Spleen (tissue), 11 donors: ENCODE measurements around the gene LPCAT3. TPM values are rescaled to one million over a fixed set of nuclear protein-coding genes. Genes with fewer than 3 reads are reported as not detected.

ENCODE experiments used
- DNase-seq: peaks from one replicate; pipeline ENCODE4 v3.0.0-alpha.2; 2020
- H3K27ac ChIP-seq, 8 donors: fragments of 200-600 bp; sonication (generic) in 7 of 8; 1 replicate in 4 of 8; 2 replicates in 4 of 8; pipeline versions ENCODE4 v1.5.0 to v1.8.0; 2016 to 2021; ENCODE audit warnings: inconsistent platforms in 4 of 8, mild to moderate bottlenecking in 4 of 8, moderate library complexity in 1 of 8
- H3K27me3 ChIP-seq, 7 donors: fragments of 200-600 bp; sonication (generic) in 6 of 7; replicated peaks in 1 of 7; 1 replicate in 4 of 7; 2 replicates in 3 of 7; pipeline versions ENCODE4 v1.5.0 to v1.8.0; 2016 to 2021; ENCODE audit warnings: inconsistent platforms in 3 of 7, mild to moderate bottlenecking in 1 of 7
- H3K36me3 ChIP-seq, 6 donors: fragments of 200-600 bp; sonication (generic) in 5 of 6; 1 replicate in 4 of 6; 2 replicates in 2 of 6; pipeline versions ENCODE4 v1.5.0 to v1.8.0; 2016 to 2021; ENCODE audit warnings: inconsistent platforms in 2 of 6
- H3K4me1 ChIP-seq, 6 donors: fragments of 200-600 bp; sonication (generic) in 5 of 6; 1 replicate in 3 of 6; 2 replicates in 3 of 6; pipeline versions ENCODE4 v1.5.0 to v1.8.0; 2016 to 2021; ENCODE audit warnings: inconsistent platforms in 3 of 6
- H3K4me3 ChIP-seq, 8 donors: fragments of 200-600 bp; sonication (generic) in 7 of 8; 1 replicate in 4 of 8; 2 replicates in 4 of 8; pipeline versions ENCODE4 v1.5.0 to v1.8.0; 2016 to 2021; ENCODE audit warnings: inconsistent platforms in 4 of 8, mild to moderate bottlenecking in 4 of 8, moderate library complexity in 2 of 8
- H3K9me3 ChIP-seq, 8 donors: fragments of 200-600 bp; sonication (generic) in 7 of 8; 1 replicate in 4 of 8; 2 replicates in 4 of 8; pipeline versions ENCODE4 v1.5.0 to v1.8.0; 2016 to 2021; ENCODE audit warnings: inconsistent platforms in 4 of 8
- POLR2A ChIP-seq, 3 donors: fragments of 450-650 bp; IDR thresholded peaks; one replicate each; pipeline ENCODE4 v1.5.1; 2017; ENCODE audit warnings: antibody characterized with exemption in 3 of 3, mild to moderate bottlenecking in 1 of 3
- POLR2AphosphoS5 ChIP-seq, 3 donors: sonication (generic); formaldehyde crosslinking; IDR thresholded peaks; one replicate each; pipeline ENCODE4 v1.5.1; 2017; ENCODE audit warnings: antibody characterized with exemption in 3 of 3
- WGBS, 5 donors: extraction: QIAGEN DNeasy Blood & Tissue Kit in 3 of 5; methylation state at CpG; one replicate each; pipeline versions ENCODE4 v1.1.5 to v1.1.7; 2013 to 2018; 5-methylcytosine and 5-hydroxymethylcytosine counted together
- intact Hi-C: fragments of 100-400 bp; cut with DNase I; formaldehyde crosslinking; loops from one replicate; pipeline ENCODE4 v1.15.0; 2023; ENCODE audit warnings: low total_unique reads
- polyA plus RNA-seq, 3 donors: library from polyadenylated mRNA; stranded (reverse); fragments of 200-250 nt; gene quantifications; one replicate each; pipeline ENCODE4 v1.2.1, GENCODE V29; 2013
- total RNA-seq, 7 donors: library from RNA; depleted of rRNA in 3 of 7; stranded (reverse); fragments of >200 nt in 3 of 7; fragmentation: NEBNext Ultra II Directional in 4 of 7; extraction: Animal tissue kit (Norgen Biotek cat#: 25700) in 4 of 7; gene quantifications; one replicate each; pipeline versions ENCODE4 v1.1.0 to v1.2.1, GENCODE V29; 2016 to 2021
- TF ChIP-seq, protein P1 (sequence below), 11 experiments: fragments of 200-600 bp in 7 of 11; fragments of 450-650 bp in 4 of 11; sonication (generic) in 4 of 11; IDR thresholded peaks in 8 of 11; conservative IDR thresholded peaks in 3 of 11; 1 replicate in 7 of 11; 2 replicates in 4 of 11; pipeline versions ENCODE4 v1.4.0 to v1.8.0; 2016 to 2021; ENCODE audit warnings: antibody characterized with exemption in 11 of 11, inconsistent platforms in 4 of 11, mild to moderate bottlenecking in 1 of 11
- donor health status: healthy with polysubstance abuse.
- donor health status: DM: no; HTN: no; CAD: no; lungs with moderate emphysema.
- donor health status: DM: no; HTN: no; CAD: no.
- donor health status: Bipolar disorder and iron deficiency.
- donor health status: healthy.
- donor health status: DM: no; HTN: no; CAD: no.
- donor health status: DM: yes; HTN: yes; CAD: no.

The LPCAT3 gene
- total and polyA plus RNA-seq, 10 donors: 9.7 to 52.5 (median 36.9) TPM

DNA sequence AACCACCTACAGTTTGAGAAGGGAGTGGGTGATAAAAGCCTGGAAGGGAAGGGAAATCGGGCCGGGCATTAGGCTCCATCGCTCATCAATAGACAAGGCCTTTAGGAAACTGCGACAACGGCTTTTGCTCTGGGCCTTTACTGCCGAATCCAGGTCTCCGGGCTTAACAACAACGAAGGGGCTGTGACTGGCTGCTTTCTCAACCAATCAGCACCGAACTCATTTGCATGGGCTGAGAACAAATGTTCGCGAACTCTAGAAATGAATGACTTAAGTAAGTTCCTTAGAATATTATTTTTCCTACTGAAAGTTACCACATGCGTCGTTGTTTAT, 74.9 kb downstream of the LPCAT3 start:
- peaks cover 0 to 30% (median 4%) of the 10 kb centered on the region in 6 donors for H3K36me3 ChIP-seq
- WGBS, 5 donors: 1 to 2% (median 1%) methylated on average over 13 of the region's 13 CpGs
- H3K4me3 ChIP-seq: peak overlapping the region in 6 of 8 donors; percentile 62 to 81 (median 74)
- intact Hi-C loops: loop anchor here (10.0 kb wide), 1 partner anchor 171 kb away; no protein-coding TSS in a partner anchor
- no peaks in the 10 kb centered on the region for H3K27me3 ChIP-seq
- H3K9me3 ChIP-seq: no peaks in the 10 kb centered on the region
- H3K4me1 ChIP-seq: peaks cover 42 to 80% (median 68%) of the 10 kb centered on the region in 6 donors
- DNase-seq: peak; percentile 92
- TF ChIP-seq POLR2A (IDR thresholded peaks at IDR 0.05) (no peak), POLR2AphosphoS5 (IDR thresholded peaks at IDR 0.05) (no peak)
- TF ChIP-seq, protein P1, sequence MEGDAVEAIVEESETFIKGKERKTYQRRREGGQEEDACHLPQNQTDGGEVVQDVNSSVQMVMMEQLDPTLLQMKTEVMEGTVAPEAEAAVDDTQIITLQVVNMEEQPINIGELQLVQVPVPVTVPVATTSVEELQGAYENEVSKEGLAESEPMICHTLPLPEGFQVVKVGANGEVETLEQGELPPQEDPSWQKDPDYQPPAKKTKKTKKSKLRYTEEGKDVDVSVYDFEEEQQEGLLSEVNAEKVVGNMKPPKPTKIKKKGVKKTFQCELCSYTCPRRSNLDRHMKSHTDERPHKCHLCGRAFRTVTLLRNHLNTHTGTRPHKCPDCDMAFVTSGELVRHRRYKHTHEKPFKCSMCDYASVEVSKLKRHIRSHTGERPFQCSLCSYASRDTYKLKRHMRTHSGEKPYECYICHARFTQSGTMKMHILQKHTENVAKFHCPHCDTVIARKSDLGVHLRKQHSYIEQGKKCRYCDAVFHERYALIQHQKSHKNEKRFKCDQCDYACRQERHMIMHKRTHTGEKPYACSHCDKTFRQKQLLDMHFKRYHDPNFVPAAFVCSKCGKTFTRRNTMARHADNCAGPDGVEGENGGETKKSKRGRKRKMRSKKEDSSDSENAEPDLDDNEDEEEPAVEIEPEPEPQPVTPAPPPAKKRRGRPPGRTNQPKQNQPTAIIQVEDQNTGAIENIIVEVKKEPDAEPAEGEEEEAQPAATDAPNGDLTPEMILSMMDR (IDR thresholded peaks at IDR 0.05 in 8 of 11, conservative IDR thresholded peaks at IDR 0.05 in 3 of 11): no peak
- H3K27ac ChIP-seq: peak overlapping the region; percentile 92 to 99 (median 96)

DNA sequence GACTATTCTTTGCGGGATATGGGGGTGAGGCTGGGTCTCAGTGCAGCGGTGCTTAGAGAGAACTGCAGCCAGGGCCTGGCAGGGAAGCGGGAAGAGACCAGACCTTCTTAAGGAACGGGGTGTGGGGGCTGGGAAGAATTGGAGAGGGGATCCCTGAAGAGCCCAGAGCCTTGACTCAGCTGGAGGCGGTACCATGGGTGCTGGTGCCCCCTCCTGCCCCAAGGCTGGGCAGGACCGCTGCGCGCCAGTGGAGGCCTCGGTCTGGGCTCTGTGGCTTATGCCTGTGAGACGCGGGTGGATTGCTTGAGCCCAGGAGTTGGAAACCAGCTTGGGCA, 76.0 kb downstream of the LPCAT3 start:
- TF ChIP-seq POLR2AphosphoS5 (IDR thresholded peaks at IDR 0.05) (peak in 1 of 3 donors; percentile 4), POLR2A (IDR thresholded peaks at IDR 0.05) (no peak)
- TF ChIP-seq, protein P1 (IDR thresholded peaks at IDR 0.05 in 8 of 11, conservative IDR thresholded peaks at IDR 0.05 in 3 of 11): no peak
- no peaks in the 10 kb centered on the region for H3K9me3 ChIP-seq
- H3K4me1 ChIP-seq: peaks cover 40 to 78% (median 66%) of the 10 kb centered on the region in 6 donors
- DNase-seq: peak; percentile 84
- WGBS, 5 donors: 84 to 90% (median 88%) methylated on average over 11 of the region's 11 CpGs
- intact Hi-C loops: loop anchor here (10.0 kb wide), 1 partner anchor 173 kb away; no protein-coding TSS in a partner anchor
- peaks cover 0 to 30% (median 4%) of the 10 kb centered on the region in 6 donors for H3K36me3 ChIP-seq
- H3K4me3 ChIP-seq: no peak overlapping the region
- no peaks in the 10 kb centered on the region for H3K27me3 ChIP-seq
- H3K27ac ChIP-seq: peak overlapping the region in 5 of 8 donors; percentile 93 to 99 (median 98)

DNA sequence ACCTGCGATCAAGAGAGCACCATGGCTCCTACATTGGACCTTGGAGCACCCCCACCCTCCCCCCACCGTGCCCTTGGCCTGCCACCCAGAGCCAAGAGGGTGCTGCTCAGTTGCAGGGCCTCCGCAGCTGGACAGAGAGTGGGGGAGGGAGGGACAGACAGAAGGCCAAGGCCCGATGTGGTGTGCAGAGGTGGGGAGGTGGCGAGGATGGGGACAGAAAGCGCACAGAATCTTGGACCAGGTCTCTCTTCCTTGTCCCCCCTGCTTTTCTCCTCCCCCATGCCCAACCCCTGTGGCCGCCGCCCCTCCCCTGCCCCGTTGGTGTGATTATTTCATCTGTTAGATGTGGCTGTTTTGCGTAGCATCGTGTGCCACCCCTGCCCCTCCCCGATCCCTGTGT, 76.5 kb downstream of the LPCAT3 start:
- peak overlapping the region in 1 of 8 donors; percentile 7 for H3K27ac ChIP-seq
- TF ChIP-seq, protein P1 (IDR thresholded peaks at IDR 0.05 in 8 of 11, conservative IDR thresholded peaks at IDR 0.05 in 3 of 11): no peak
- TF ChIP-seq POLR2AphosphoS5 (IDR thresholded peaks at IDR 0.05): peak; percentile 8 to 67 (median 50)
- H3K36me3 ChIP-seq: peaks cover 0 to 31% (median 4%) of the 10 kb centered on the region in 6 donors
- DNase-seq: peak; percentile 79
- intact Hi-C loops: loop anchor here (10.0 kb wide), 1 partner anchor 173 kb away; no protein-coding TSS in a partner anchor
- no peaks in the 10 kb centered on the region for H3K27me3 ChIP-seq
- H3K9me3 ChIP-seq: no peaks in the 10 kb centered on the region
- peaks cover 35 to 78% (median 66%) of the 10 kb centered on the region in 6 donors for H3K4me1 ChIP-seq
- 81 to 92% (median 87%) methylated on average over 12 of the region's 12 CpGs for WGBS, 5 donors
- H3K4me3 ChIP-seq: no peak overlapping the region

DNA sequence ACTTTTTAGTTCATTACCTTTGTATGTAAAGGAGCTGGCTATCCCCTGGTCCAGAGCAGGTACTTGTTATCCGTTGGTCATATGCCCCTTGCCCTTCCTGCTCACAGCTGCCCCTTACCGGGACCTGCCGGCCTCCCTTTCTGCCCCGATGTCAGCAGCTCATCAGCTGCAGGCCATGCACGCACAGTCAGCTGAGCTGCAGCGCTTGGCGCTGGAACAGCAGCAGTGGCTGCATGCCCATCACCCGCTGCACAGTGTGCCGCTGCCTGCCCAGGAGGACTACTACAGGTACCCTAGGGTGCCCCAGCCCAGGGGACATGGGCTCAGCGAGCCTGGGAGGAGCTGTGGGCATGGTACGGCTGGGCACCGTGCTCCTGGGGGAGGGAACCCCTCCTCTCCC, 77.0 kb downstream of the LPCAT3 start:
- WGBS, 5 donors: 87 to 96% (median 92%) methylated on average over 11 to 12 of the region's 12 CpGs
- no peak overlapping the region for H3K4me3 ChIP-seq
- no peaks in the 10 kb centered on the region for H3K9me3 ChIP-seq
- H3K27me3 ChIP-seq: no peaks in the 10 kb centered on the region
- H3K36me3 ChIP-seq: peaks cover 0 to 36% (median 4%) of the 10 kb centered on the region in 6 donors
- intact Hi-C loops: loop anchor here (10.0 kb wide), 1 partner anchor 174 kb away; no protein-coding TSS in a partner anchor
- H3K27ac ChIP-seq: peak overlapping the region in 2 of 8 donors; percentile 7 to 17
- peak; percentile 79 for DNase-seq
- H3K4me1 ChIP-seq: peaks cover 31 to 78% (median 66%) of the 10 kb centered on the region in 6 donors
- peak; percentile 39 to 78 (median 46) for TF ChIP-seq POLR2AphosphoS5 (IDR thresholded peaks at IDR 0.05)
- TF ChIP-seq, protein P1 (IDR thresholded peaks at IDR 0.05 in 8 of 11, conservative IDR thresholded peaks at IDR 0.05 in 3 of 11): no peak
